Tibial nerve (tissue), 3 donors: Measurements from ENCODE around the gene ATP11A.

ENCODE experiments used
- CTCF ChIP-seq, 5 experiments: fragments of 200-600 bp in 3 of 5; fragments of 450-650 bp in 2 of 5; sonication (generic) in 3 of 5; IDR thresholded peaks; one replicate each; pipeline ENCODE4 v1.5.1; 2016 to 2019; ENCODE audit warnings: antibody characterized with exemption in 5 of 5, mild to moderate bottlenecking in 3 of 5, moderate library complexity in 2 of 5
- POLR2A ChIP-seq, 2 donors: fragments of 450-650 bp; IDR thresholded peaks; one replicate each; pipeline ENCODE4 v1.6.1; 2017; ENCODE audit warnings: antibody characterized with exemption in 2 of 2, mild to moderate bottlenecking in 2 of 2, moderate library complexity in 2 of 2

- TF ChIP-seq POLR2A (IDR thresholded peaks at IDR 0.05) (no peak), CTCF (IDR thresholded peaks at IDR 0.05) (no peak)
Observed at GRCh38 chr13:112725346-112726015, 35.6 kb downstream of the ATP11A start.
